Subcutaneous abdominal adipose tissue (tissue), 5 donors: ENCODE results near the gene ACTR3C.

Experiments used
- H3K27ac ChIP-seq: one replicate; pipeline ENCODE4 v1.7.0; 2013; ENCODE audit warnings: low read depth, mild to moderate bottlenecking, inconsistent platforms, low read length, moderate library complexity
- H3K27me3 ChIP-seq, 5 donors: one replicate each; pipeline ENCODE4 v1.7.0; 2013; ENCODE audit warnings: low read length in 5 of 5, inconsistent platforms in 1 of 5; ENCODE audit not compliant: control insufficient read depth in 5 of 5, insufficient read depth in 4 of 5
- H3K36me3 ChIP-seq, 5 donors: one replicate each; pipeline ENCODE4 v1.7.0; 2013; ENCODE audit warnings: low read length in 5 of 5; ENCODE audit not compliant: control insufficient read depth in 5 of 5, insufficient read depth in 5 of 5
- H3K4me1 ChIP-seq, 5 donors: one replicate each; pipeline ENCODE4 v1.7.0; 2013; ENCODE audit warnings: low read length in 5 of 5, mild to moderate bottlenecking in 3 of 5, moderate library complexity in 1 of 5; ENCODE audit not compliant: control insufficient read depth in 5 of 5, insufficient read depth in 5 of 5
- H3K4me3 ChIP-seq, 5 donors: one replicate each; pipeline ENCODE4 v1.7.0; 2013; ENCODE audit warnings: low read length in 5 of 5, low read depth in 1 of 5
- H3K9ac ChIP-seq, 5 donors: one replicate each; pipeline ENCODE4 v1.7.0; 2013; ENCODE audit warnings: low read length in 5 of 5, mild to moderate bottlenecking in 4 of 5, moderate library complexity in 3 of 5
- H3K9me3 ChIP-seq, 5 donors: one replicate each; pipeline ENCODE4 v1.7.0; 2013; ENCODE audit warnings: low read length in 5 of 5; ENCODE audit not compliant: control insufficient read depth in 5 of 5
- donor health status: healthy.
- donor health status: healthy.
- donor health status: healthy.
- donor health status: healthy.
- donor health status: healthy.

Gene ACTR3C

GRCh38 chr7:150337179-150337578 is 13.8 kb upstream of the ACTR3C start:
- peaks cover 0 to 28% (median 18%) of the 10 kb centered on the region in 5 donors for H3K36me3 ChIP-seq
- peaks cover 0 to 19% (median 8%) of the 10 kb centered on the region in 5 donors for H3K27me3 ChIP-seq
- no peaks in the 10 kb centered on the region for H3K9me3 ChIP-seq
- H3K4me3 ChIP-seq, result no peak overlapping the region
- H3K4me1 ChIP-seq, result peaks cover 5 to 71% (median 58%) of the 10 kb centered on the region in 5 donors
- H3K27ac ChIP-seq, result no peak overlapping the region
- no peak overlapping the region for H3K9ac ChIP-seq

GRCh38 chr7:150336746-150337145 is 13.4 kb upstream of the ACTR3C start:
- Histone ChIP-seq H3K4me3 (no peak overlapping the region), H3K4me1 (peaks cover 5 to 67% (median 55%) of the 10 kb centered on the region in 5 donors), H3K27ac (no peak overlapping the region), H3K9me3 (no peaks in the 10 kb centered on the region), H3K27me3 (peaks cover 0 to 14% (median 5%) of the 10 kb centered on the region in 5 donors), H3K9ac (no peak overlapping the region), H3K36me3 (peaks cover 0 to 28% (median 18%) of the 10 kb centered on the region in 5 donors)

GRCh38 chr7:150335774-150336112 is 12.4 kb upstream of the ACTR3C start:
- Histone ChIP-seq H3K36me3 (peaks cover 0 to 32% (median 18%) of the 10 kb centered on the region in 5 donors), H3K9me3 (no peaks in the 10 kb centered on the region), H3K9ac (peak overlapping the region in 1 of 5 donors; percentile 10), H3K27me3 (peaks cover 0 to 12% (median 5%) of the 10 kb centered on the region in 5 donors), H3K4me1 (peaks cover 5 to 59% (median 54%) of the 10 kb centered on the region in 5 donors), H3K27ac (peak overlapping the region; percentile 41), H3K4me3 (no peak overlapping the region)

GRCh38 chr7:150335108-150335773 is 11.9 kb upstream of the ACTR3C start:
- H3K4me1 ChIP-seq, result peaks cover 5 to 55% (median 54%) of the 10 kb centered on the region in 5 donors
- peaks cover 0 to 10% (median 4%) of the 10 kb centered on the region in 5 donors for H3K27me3 ChIP-seq
- H3K4me3 ChIP-seq, result no peak overlapping the region
- peak overlapping the region; percentile 41 for H3K27ac ChIP-seq
- peak overlapping the region in 1 of 5 donors; percentile 10 for H3K9ac ChIP-seq
- peaks cover 0 to 37% (median 18%) of the 10 kb centered on the region in 5 donors for H3K36me3 ChIP-seq
- H3K9me3 ChIP-seq, result no peaks in the 10 kb centered on the region

GRCh38 chr7:150334108-150334507 is 10.8 kb upstream of the ACTR3C start:
- Histone ChIP-seq H3K9ac (no peak overlapping the region), H3K4me3 (no peak overlapping the region), H3K9me3 (no peaks in the 10 kb centered on the region), H3K27me3 (peaks cover 0 to 6% (median 0%) of the 10 kb centered on the region in 5 donors), H3K4me1 (peaks cover 3 to 55% (median 47%) of the 10 kb centered on the region in 5 donors), H3K36me3 (peaks cover 0 to 36% (median 18%) of the 10 kb centered on the region in 5 donors), H3K27ac (no peak overlapping the region)

GRCh38 chr7:150333659-150334058 is 10.3 kb upstream of the ACTR3C start:
- Histone ChIP-seq H3K4me1 (peaks cover 3 to 51% (median 42%) of the 10 kb centered on the region in 5 donors), H3K9ac (no peak overlapping the region), H3K9me3 (no peaks in the 10 kb centered on the region), H3K27me3 (peaks cover 0 to 2% (median 0%) of the 10 kb centered on the region in 5 donors), H3K27ac (no peak overlapping the region), H3K4me3 (no peak overlapping the region), H3K36me3 (peaks cover 0 to 34% (median 15%) of the 10 kb centered on the region in 5 donors)

GRCh38 chr7:150332852-150333635 is 9.7 kb upstream of the ACTR3C start:
- Histone ChIP-seq H3K4me3 (no peak overlapping the region), H3K9ac (no peak overlapping the region), H3K9me3 (no peaks in the 10 kb centered on the region), H3K4me1 (peaks cover 3 to 45% (median 36%) of the 10 kb centered on the region in 5 donors), H3K36me3 (peaks cover 0 to 31% (median 11%) of the 10 kb centered on the region in 5 donors), H3K27ac (no peak overlapping the region), H3K27me3 (no peaks in the 10 kb centered on the region)

GRCh38 chr7:150330211-150330885 is 7.0 kb upstream of the ACTR3C start:
- H3K27me3 ChIP-seq, result no peaks in the 10 kb centered on the region
- no peak overlapping the region for H3K27ac ChIP-seq
- H3K4me3 ChIP-seq, result no peak overlapping the region
- no peaks in the 10 kb centered on the region for H3K9me3 ChIP-seq
- H3K4me1 ChIP-seq, result peaks cover 2 to 27% (median 12%) of the 10 kb centered on the region in 5 donors
- H3K36me3 ChIP-seq, result peaks cover 0 to 20% (median 11%) of the 10 kb centered on the region in 5 donors
- H3K9ac ChIP-seq, result no peak overlapping the region

- H3K36me3 ChIP-seq, result peaks cover 0 to 20% (median 11%) of the 10 kb centered on the region in 5 donors
- no peaks in the 10 kb centered on the region for H3K9me3 ChIP-seq
- H3K4me1 ChIP-seq, result peaks cover 0 to 30% (median 15%) of the 10 kb centered on the region in 5 donors
- no peak overlapping the region for H3K27ac ChIP-seq
- H3K4me3 ChIP-seq, result no peak overlapping the region
- peak overlapping the region in 1 of 5 donors; percentile 22 for H3K9ac ChIP-seq
- H3K27me3 ChIP-seq, result no peaks in the 10 kb centered on the region
Observed at GRCh38 chr7:150329331-150330120, 6.2 kb upstream of the ACTR3C start.
